ENCODE data around the gene MTMR12.
"Not testable (repeated sequence)": the region's sequence is repeated elsewhere in the genome, so short reads cannot be mapped to it uniquely, and the experiment has no call there.

GRCh38 chr5:32208837-32209236, 103.9 kb downstream of the MTMR12 start:
- not testable (repeated sequence) for TF ChIP-seq USF2 (CRISPR knock-in tag; IDR thresholded peaks at IDR 0.05); NFYB (CRISPR knock-in tag; conservative IDR thresholded peaks at IDR 0.05; ENCODE audit: low read depth); TEAD1 (CRISPR knock-in tag; IDR thresholded peaks at IDR 0.05); PRRX2 (CRISPR knock-in tag; IDR thresholded peaks at IDR 0.05); CTCF (IDR thresholded peaks at IDR 0.05); JUN (CRISPR knock-in tag; IDR thresholded peaks at IDR 0.05); ATF2 (CRISPR knock-in tag; IDR thresholded peaks at IDR 0.05; ENCODE audit: borderline replicate concordance, low read depth); ZNF263 (CRISPR knock-in tag; IDR thresholded peaks at IDR 0.05; ENCODE audit: low read depth); ETV6 (CRISPR knock-in tag; IDR thresholded peaks at IDR 0.05); FOXP1 (CRISPR knock-in tag; IDR thresholded peaks at IDR 0.05; ENCODE audit: borderline replicate concordance); IRF1 (CRISPR knock-in tag; IDR thresholded peaks at IDR 0.05); PREB (CRISPR knock-in tag; IDR thresholded peaks at IDR 0.05; ENCODE audit: borderline replicate concordance); ZMAT4 (CRISPR knock-in tag; IDR thresholded peaks at IDR 0.05)

Data from WTC11 (cell line).